ENCODE measurements around the gene CPN2. TPM values are rescaled to one million over a fixed set of nuclear protein-coding genes. Genes with fewer than 3 reads are reported as not detected.

The CPN2 gene
- total RNA-seq, 1 experiment from 2014 or later = not detected

DNA sequence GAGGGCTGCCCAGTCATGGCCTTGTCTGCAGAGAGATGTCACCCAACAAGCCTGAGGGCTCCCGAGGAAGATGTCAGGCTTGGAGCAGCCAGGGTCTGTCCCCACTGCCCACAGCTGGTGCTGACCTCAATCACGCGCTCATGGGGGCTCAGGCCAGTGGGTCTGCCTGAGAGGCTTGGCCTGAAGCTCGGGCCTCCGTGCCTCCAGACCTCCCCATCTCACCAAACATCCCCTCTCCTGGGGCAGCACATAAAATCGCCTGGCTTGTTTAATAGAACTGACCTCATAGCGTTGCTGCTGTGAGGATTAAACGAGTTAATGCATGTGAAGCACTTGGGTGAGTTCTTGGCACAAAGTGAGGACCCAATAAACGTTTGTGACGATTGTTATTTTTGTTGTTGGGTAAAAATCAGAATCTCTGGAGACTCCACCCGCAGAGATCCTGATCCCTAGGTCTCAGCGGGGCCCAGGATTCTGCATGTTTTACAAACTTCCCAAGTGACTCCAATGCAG lies 14.9 kb upstream of the CPN2 start:
- no peak for DNase-seq
- no peak overlapping the region for H2BK20ac ChIP-seq (ENCODE audit: low read depth, low read length, poor library complexity, severe bottlenecking)
- H3K14ac ChIP-seq (ENCODE audit: insufficient read depth, low read length) = no peak overlapping the region
- no peak overlapping the region for H3K18ac ChIP-seq (ENCODE audit: insufficient read length, low read depth, low read length)
- Mint-ChIP-seq H3K9me3 (no peaks in the 10 kb centered on the region), H3K4me3 (no peak overlapping the region), H3K4me1 (peaks cover 24 to 34% of the 10 kb centered on the region in 2 experiments), H3K36me3 (ENCODE audit: insufficient read depth in 1 of 3, low read depth in 3 of 3) (no peaks in the 10 kb centered on the region), H3K27me3 (ENCODE audit: low read depth) (peaks cover 21% of the 10 kb centered on the region), H3K27ac (no peak overlapping the region; a peak in 1 of 7 replicates)
- H2BK5ac ChIP-seq (ENCODE audit: insufficient read length, low read length) = no peak overlapping the region
- H2AK5ac ChIP-seq (ENCODE audit: insufficient read length, low read length) = no peak overlapping the region
- no peaks in the 10 kb centered on the region for H4K20me1 ChIP-seq (ENCODE audit: control insufficient read depth, insufficient read depth, insufficient read length)
- H3K4ac ChIP-seq (ENCODE audit: low read depth, low read length) = no peak overlapping the region
- H4K91ac ChIP-seq (ENCODE audit: insufficient read length, low read depth, low read length) = no peak overlapping the region
- no peak overlapping the region for H2BK15ac ChIP-seq (ENCODE audit: low read depth, low read length)
- no peak overlapping the region for H2BK120ac ChIP-seq (ENCODE audit: low read depth, low read length, poor library complexity, severe bottlenecking)
- H3K79me1 ChIP-seq (ENCODE audit: insufficient read depth, low read depth, low read length, poor library complexity, severe bottlenecking) = no peaks in the 10 kb centered on the region
- no peak overlapping the region for H3K56ac ChIP-seq (ENCODE audit: insufficient read length, low read depth, low read length)
- H3T11ph ChIP-seq (ENCODE audit: low read length) = no peak overlapping the region
- H3K27ac ChIP-seq (ENCODE audit: insufficient read length, low read depth, low read length) = no peak overlapping the region
- H4K8ac ChIP-seq (replicated peaks; ENCODE audit: insufficient read length, low read depth, low read length) = no peak overlapping the region
- WGBS (ENCODE audit: extremely low coverage, insufficient read length, low lambda C conversion rate) = no CpG with 5 or more reads among the region's 12 CpGs
- no peaks in the 10 kb centered on the region for H3K23me2 ChIP-seq (ENCODE audit: insufficient read length, low read depth, low read length, poor library complexity, severe bottlenecking)
- no peaks in the 10 kb centered on the region for H3K4me1 ChIP-seq (ENCODE audit: insufficient read depth, low read length)
- H3K9me3 ChIP-seq (ENCODE audit: control insufficient read depth, low read depth, low read length) = no peaks in the 10 kb centered on the region
- no peaks in the 10 kb centered on the region; the same call in 1 of the 2 replicates for H3K27me3 ChIP-seq (ENCODE audit: insufficient read depth, low read length)
- TF ChIP-seq, protein P1, sequence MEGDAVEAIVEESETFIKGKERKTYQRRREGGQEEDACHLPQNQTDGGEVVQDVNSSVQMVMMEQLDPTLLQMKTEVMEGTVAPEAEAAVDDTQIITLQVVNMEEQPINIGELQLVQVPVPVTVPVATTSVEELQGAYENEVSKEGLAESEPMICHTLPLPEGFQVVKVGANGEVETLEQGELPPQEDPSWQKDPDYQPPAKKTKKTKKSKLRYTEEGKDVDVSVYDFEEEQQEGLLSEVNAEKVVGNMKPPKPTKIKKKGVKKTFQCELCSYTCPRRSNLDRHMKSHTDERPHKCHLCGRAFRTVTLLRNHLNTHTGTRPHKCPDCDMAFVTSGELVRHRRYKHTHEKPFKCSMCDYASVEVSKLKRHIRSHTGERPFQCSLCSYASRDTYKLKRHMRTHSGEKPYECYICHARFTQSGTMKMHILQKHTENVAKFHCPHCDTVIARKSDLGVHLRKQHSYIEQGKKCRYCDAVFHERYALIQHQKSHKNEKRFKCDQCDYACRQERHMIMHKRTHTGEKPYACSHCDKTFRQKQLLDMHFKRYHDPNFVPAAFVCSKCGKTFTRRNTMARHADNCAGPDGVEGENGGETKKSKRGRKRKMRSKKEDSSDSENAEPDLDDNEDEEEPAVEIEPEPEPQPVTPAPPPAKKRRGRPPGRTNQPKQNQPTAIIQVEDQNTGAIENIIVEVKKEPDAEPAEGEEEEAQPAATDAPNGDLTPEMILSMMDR (conservative IDR thresholded peaks at IDR 0.05) = no peak
- H3K79me2 ChIP-seq (ENCODE audit: insufficient read depth, low read length) = no peaks in the 10 kb centered on the region
- no peak overlapping the region for H3K23ac ChIP-seq (ENCODE audit: insufficient read length, low read depth, low read length)
- no peak overlapping the region for H2AFZ ChIP-seq (ENCODE audit: low read length)
- H4K5ac ChIP-seq (ENCODE audit: insufficient read length, low read depth, low read length) = no peak overlapping the region
- H3K9ac ChIP-seq (ENCODE audit: extremely low read depth, insufficient read length, low read length) = no peak overlapping the region
- no peak overlapping the region for H3K4me2 ChIP-seq (ENCODE audit: insufficient read depth, insufficient read length, low read length)
- H2BK12ac ChIP-seq (ENCODE audit: insufficient read length, low read depth, low read length) = no peak overlapping the region

Measured in H9 (cell line).